Immature natural killer cell (primary cell): ENCODE data around the gene UBR3. TPM values are rescaled to one million over a fixed set of nuclear protein-coding genes. Genes with fewer than 3 reads are reported as not detected.
"Not testable (repeated sequence)": the region's sequence is repeated elsewhere in the genome, so short reads cannot be mapped to it uniquely, and the experiment has no call there.

ENCODE experiments used
- DNase-seq, 3 donors: peaks; one replicate each; pipeline ENCODE4 v3.0.0; 2022; ENCODE audit warnings: mixed read lengths in 1 of 3
- H3K27ac Mint-ChIP-seq, 6 donors: one replicate each; pipeline ENCODE4 v1.8.0; 2020; ENCODE audit warnings: mixed read lengths in 6 of 6, mild to moderate bottlenecking in 5 of 6, inconsistent platforms in 4 of 6, moderate library complexity in 3 of 6
- H3K27me3 Mint-ChIP-seq, 3 donors: one replicate each; pipeline ENCODE4 v1.8.0; 2020 to 2021; ENCODE audit warnings: low read depth in 3 of 3, mild to moderate bottlenecking in 3 of 3, mixed read lengths in 3 of 3, moderate library complexity in 3 of 3, inconsistent platforms in 1 of 3
- H3K36me3 Mint-ChIP-seq, 3 donors: one replicate each; pipeline ENCODE4 v1.8.0; 2020; ENCODE audit warnings: mixed read lengths in 3 of 3, inconsistent platforms in 2 of 3, mild to moderate bottlenecking in 2 of 3
- H3K4me1 Mint-ChIP-seq, 2 donors: one replicate each; pipeline ENCODE4 v1.8.0; 2020; ENCODE audit warnings: inconsistent platforms in 2 of 2, mild to moderate bottlenecking in 2 of 2, mixed read lengths in 2 of 2, moderate library complexity in 1 of 2
- H3K4me3 Mint-ChIP-seq, 5 donors: one replicate each; pipeline ENCODE4 v1.8.0; 2020; ENCODE audit warnings: mild to moderate bottlenecking in 5 of 5, mixed read lengths in 5 of 5, inconsistent platforms in 3 of 5, moderate library complexity in 3 of 5
- H3K9me3 Mint-ChIP-seq, 6 donors: one replicate each; pipeline ENCODE4 v1.8.0; 2020; ENCODE audit warnings: mild to moderate bottlenecking in 6 of 6, mixed read lengths in 6 of 6, inconsistent platforms in 4 of 6, moderate library complexity in 3 of 6
- polyA plus RNA-seq, 3 donors: library from polyadenylated mRNA; unstranded; fragments of 300-500 nt; fragmentation: Illumina TruSeq; gene quantifications; one replicate each; pipeline ENCODE4 v1.2.3, GENCODE V29; 2021

Gene UBR3
- polyA plus RNA-seq, 3 donors from 2014 or later: 3.8 to 11.5 (median 5.1) TPM

DNA sequence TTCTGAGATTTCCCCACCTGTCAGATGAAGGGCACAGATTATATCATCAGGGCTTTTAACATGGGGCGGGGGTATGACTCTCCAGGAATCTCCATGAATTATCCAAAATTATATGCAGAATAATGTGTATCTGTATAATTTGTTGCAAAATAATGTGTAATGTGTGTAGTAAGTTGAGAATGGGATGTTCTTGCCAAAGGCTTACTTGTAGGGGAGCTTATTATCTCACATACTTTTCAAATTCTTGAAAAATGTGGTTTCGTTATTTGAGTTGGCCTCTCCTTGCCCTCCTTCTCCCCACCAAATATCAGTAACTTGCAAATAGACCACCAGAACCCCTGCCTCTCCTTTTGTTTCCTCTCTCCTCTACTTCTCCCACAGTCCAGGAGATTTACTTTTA lies 35.6 kb downstream of the UBR3 start:
- Mint-ChIP-seq H3K4me1 (peaks cover 39 to 53% of the 10 kb centered on the region in 2 donors), H3K4me3 (no peak overlapping the region), H3K27ac (no peak overlapping the region)

DNA sequence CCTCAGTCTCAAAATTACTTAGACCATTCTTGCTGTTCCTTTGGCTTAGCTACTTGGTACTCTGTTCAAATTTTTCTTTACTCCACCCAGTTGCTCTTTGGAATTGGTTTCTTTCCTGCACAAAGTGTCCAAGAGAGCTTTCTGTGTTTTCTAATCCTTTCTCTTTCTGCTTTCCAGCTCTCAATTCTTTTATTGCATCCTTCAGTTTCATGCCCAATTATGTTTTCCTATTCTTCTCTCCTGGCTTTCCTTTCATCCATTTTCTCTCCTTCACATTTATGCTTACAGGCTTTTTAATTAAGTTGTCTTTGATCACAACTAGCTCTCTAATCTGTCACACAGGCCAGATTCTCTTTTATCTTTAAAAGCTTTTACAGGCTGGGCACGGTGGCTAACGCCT lies 38.2 kb downstream of the UBR3 start:
- Mint-ChIP-seq H3K4me3 (no peak overlapping the region), H3K27ac (peak overlapping the region in 1 of 6 donors; percentile 29), H3K4me1 (peaks cover 36 to 66% of the 10 kb centered on the region in 2 donors), H3K9me3 (no peaks in the 10 kb centered on the region), H3K36me3 (peaks cover 0 to 4% (median 0%) of the 10 kb centered on the region in 3 donors), H3K27me3 (peaks cover 0 to 2% (median 1%) of the 10 kb centered on the region in 3 donors)
- no peak for DNase-seq

More for the DNA sequence above, 35.6 kb downstream of the UBR3 start:
- H3K9me3 Mint-ChIP-seq: no peaks in the 10 kb centered on the region
- peaks cover 0 to 2% (median 1%) of the 10 kb centered on the region in 3 donors for H3K27me3 Mint-ChIP-seq
- DNase-seq: no peak
- peaks cover 0 to 4% (median 0%) of the 10 kb centered on the region in 3 donors for H3K36me3 Mint-ChIP-seq

GRCh38 chr2:169866230-169866629 lies 39.0 kb downstream of the UBR3 start:
- not testable (repeated sequence) for H3K4me3 Mint-ChIP-seq, H3K27me3 Mint-ChIP-seq, H3K9me3 Mint-ChIP-seq, H3K27ac Mint-ChIP-seq, DNase-seq, H3K36me3 Mint-ChIP-seq
- H3K4me1 Mint-ChIP-seq: peaks cover 36 to 69% of the 10 kb centered on the region in 2 donors

DNA sequence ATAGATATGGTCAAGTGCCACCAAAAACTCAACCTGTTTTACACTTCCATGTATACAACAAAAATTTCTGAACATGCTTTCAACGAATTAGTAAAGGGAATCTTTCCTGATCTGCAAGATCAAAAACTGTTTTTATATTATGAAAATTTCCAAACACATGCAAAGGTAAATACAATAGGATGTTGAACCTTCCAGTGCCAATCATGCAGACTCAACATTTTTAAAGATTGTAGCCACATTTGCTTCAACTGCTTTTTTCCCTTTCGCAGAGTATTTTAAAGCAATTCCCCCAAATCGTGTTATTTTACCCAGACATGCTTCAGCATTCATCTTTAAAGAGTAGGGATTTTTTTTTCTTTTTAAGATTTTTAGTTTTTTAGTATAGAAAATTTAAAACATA lies 40.3 kb downstream of the UBR3 start:
- Mint-ChIP-seq H3K27ac (no peak overlapping the region), H3K27me3 (peaks cover 0 to 1% (median 0%) of the 10 kb centered on the region in 3 donors), H3K9me3 (no peaks in the 10 kb centered on the region), H3K4me3 (no peak overlapping the region), H3K4me1 (peaks cover 29 to 57% of the 10 kb centered on the region in 2 donors), H3K36me3 (no peaks in the 10 kb centered on the region)
- no peak for DNase-seq

DNA sequence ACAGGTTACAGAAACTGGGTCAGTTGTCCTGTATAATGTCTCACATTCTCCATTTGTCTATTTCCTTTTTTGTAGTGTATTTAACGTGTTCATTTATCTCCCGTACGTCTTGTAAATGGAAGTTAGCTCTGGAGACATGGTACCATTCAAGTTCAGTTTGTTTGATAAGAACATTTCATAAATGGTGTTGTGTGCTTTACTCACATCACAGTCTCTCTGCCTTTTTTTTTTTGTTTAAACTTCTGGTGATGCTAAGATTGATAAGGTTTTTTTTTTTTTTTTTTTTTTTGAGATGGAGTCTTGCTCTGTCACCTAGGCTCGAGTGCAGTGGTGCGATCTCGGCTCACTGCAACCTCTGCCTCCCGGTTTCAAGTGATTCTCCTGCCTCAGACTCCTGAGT lies 41.7 kb downstream of the UBR3 start:
- Mint-ChIP-seq H3K27ac (peak overlapping the region in 1 of 6 donors; percentile 6), H3K9me3 (no peaks in the 10 kb centered on the region), H3K36me3 (no peaks in the 10 kb centered on the region), H3K4me1 (peaks cover 16 to 43% of the 10 kb centered on the region in 2 donors), H3K4me3 (no peak overlapping the region), H3K27me3 (no peaks in the 10 kb centered on the region)
- no peak for DNase-seq

DNA sequence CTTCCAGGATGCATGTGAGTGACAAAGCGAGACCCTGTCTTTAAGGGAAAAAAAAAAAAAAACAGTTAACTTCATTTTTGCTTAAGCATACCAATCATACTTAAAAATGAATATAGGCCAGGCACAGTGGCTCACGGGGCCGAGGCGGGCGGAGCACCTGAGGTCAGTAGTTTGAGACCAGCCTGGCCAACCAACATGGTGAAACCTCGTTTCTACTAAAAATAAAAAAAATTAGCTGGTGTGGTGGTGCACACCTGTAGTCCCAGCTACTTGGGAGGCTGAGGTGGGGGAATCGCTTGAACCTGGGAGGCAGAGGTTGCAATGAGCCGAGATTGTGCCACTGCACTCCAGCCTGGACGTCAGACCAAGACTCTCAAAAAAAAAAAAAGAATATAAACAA lies 44.1 kb downstream of the UBR3 start:
- not testable (repeated sequence) for H3K27ac Mint-ChIP-seq, DNase-seq, H3K9me3 Mint-ChIP-seq, H3K4me3 Mint-ChIP-seq, H3K27me3 Mint-ChIP-seq, H3K36me3 Mint-ChIP-seq
- peaks cover 11 to 46% of the 10 kb centered on the region in 2 donors for H3K4me1 Mint-ChIP-seq

- Mint-ChIP-seq H3K27ac (no peak overlapping the region), H3K4me3 (no peak overlapping the region), H3K9me3 (no peaks in the 10 kb centered on the region), H3K4me1 (peaks cover 10 to 46% of the 10 kb centered on the region in 2 donors), H3K36me3 (peaks cover 0 to 11% (median 5%) of the 10 kb centered on the region in 3 donors), H3K27me3 (peaks cover 0 to 2% (median 0%) of the 10 kb centered on the region in 3 donors)
- DNase-seq: no peak
Observed at GRCh38 chr2:169871994-169872393, 44.7 kb downstream of the UBR3 start.

DNA sequence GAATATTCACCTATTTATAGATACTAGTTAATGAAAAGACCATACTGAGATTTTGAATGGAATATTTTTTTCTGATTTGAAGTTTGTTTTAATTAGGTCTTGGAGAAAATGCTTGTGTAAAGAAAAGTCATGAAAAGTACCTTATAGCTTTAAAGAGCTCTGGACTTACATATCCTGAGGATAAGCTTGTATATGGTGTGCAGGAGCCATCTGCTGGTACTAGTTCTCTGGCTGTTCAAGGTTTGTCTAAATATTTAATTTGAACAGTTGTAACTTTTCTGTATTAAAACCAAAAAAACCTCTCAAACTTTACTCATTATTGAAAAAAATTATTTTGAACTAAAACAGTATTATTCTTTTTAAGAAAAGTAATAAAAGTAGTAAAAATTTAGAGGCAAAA lies 50.1 kb downstream of the UBR3 start:
- no peak for DNase-seq

DNA sequence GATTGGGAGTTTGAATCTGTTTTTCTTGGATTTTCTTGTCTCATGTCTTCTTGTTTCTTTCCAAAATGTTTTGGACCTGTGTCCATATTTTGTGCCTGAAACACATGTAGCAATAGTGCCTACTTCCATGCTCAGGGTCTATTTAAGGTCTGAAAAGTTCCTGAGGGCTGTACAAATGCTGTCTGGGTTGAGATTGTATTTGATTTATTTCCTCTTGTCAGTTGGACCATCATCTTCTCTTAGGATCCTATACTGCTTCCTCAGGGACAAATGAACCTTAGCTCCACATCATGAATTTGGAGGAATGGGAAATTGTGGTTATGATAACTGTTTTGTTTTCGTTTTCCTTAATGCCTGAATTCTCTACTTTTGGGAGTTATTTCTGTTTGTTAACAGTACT lies 59.9 kb downstream of the UBR3 start:
- no peaks in the 10 kb centered on the region for H3K27me3 Mint-ChIP-seq
- H3K4me1 Mint-ChIP-seq: peaks cover 0 to 7% of the 10 kb centered on the region in 2 donors
- no peak overlapping the region for H3K4me3 Mint-ChIP-seq
- no peaks in the 10 kb centered on the region for H3K9me3 Mint-ChIP-seq
- no peak for DNase-seq
- H3K36me3 Mint-ChIP-seq: peaks cover 0 to 4% (median 0%) of the 10 kb centered on the region in 3 donors
- no peak overlapping the region for H3K27ac Mint-ChIP-seq

More for the DNA sequence above, 50.1 kb downstream of the UBR3 start:
- Mint-ChIP-seq H3K36me3 (peaks cover 0 to 13% (median 5%) of the 10 kb centered on the region in 3 donors), H3K9me3 (no peaks in the 10 kb centered on the region), H3K27ac (no peak overlapping the region), H3K27me3 (peaks cover 0 to 2% (median 0%) of the 10 kb centered on the region in 3 donors), H3K4me1 (peaks cover 1 to 15% of the 10 kb centered on the region in 2 donors), H3K4me3 (no peak overlapping the region)

- Mint-ChIP-seq H3K4me1 (peaks cover 0 to 3% of the 10 kb centered on the region in 2 donors), H3K27ac (no peak overlapping the region), H3K4me3 (no peak overlapping the region), H3K27me3 (no peaks in the 10 kb centered on the region), H3K36me3 (peaks cover 4 to 9% (median 6%) of the 10 kb centered on the region in 3 donors), H3K9me3 (no peaks in the 10 kb centered on the region)
- DNase-seq: no peak
Observed at GRCh38 chr2:169891593-169892298, 64.5 kb downstream of the UBR3 start.

DNA sequence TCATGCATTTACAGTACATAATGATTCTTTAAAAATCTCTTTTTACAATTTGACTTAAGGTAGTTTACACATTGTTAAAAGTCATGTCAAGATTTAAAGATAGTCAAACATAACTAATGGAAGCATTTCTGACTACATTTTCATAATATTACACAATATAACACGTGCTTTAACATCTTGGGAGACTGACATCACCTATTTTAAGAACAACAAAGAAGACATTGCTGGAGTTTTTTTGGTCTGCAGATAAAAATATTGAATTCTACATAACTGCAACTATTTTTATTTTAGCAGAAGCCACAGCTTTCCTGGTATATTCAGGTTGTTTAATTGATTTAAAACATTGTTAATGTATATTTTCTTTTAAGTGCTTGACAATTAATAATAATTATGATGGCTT lies 65.7 kb downstream of the UBR3 start:
- DNase-seq: no peak
- Mint-ChIP-seq H3K4me1 (no peaks in the 10 kb centered on the region), H3K9me3 (no peaks in the 10 kb centered on the region), H3K4me3 (no peak overlapping the region), H3K27ac (peak overlapping the region in 1 of 6 donors; percentile 37), H3K36me3 (peaks cover 4 to 10% (median 9%) of the 10 kb centered on the region in 3 donors), H3K27me3 (no peaks in the 10 kb centered on the region)

- Mint-ChIP-seq H3K27me3 (peaks cover 0 to 1% (median 0%) of the 10 kb centered on the region in 3 donors), H3K27ac (no peak overlapping the region), H3K36me3 (peaks cover 7 to 16% (median 10%) of the 10 kb centered on the region in 3 donors), H3K4me3 (no peak overlapping the region), H3K4me1 (peaks cover 5 to 11% of the 10 kb centered on the region in 2 donors), H3K9me3 (no peaks in the 10 kb centered on the region)
- DNase-seq: no peak
Observed at GRCh38 chr2:169895294-169895985, 68.2 kb downstream of the UBR3 start.

- H3K9me3 Mint-ChIP-seq: no peaks in the 10 kb centered on the region
- peaks cover 10 to 31% (median 14%) of the 10 kb centered on the region in 3 donors for H3K36me3 Mint-ChIP-seq
- H3K27me3 Mint-ChIP-seq: peaks cover 0 to 1% (median 0%) of the 10 kb centered on the region in 3 donors
- H3K27ac Mint-ChIP-seq: no peak overlapping the region
- no peak for DNase-seq
- H3K4me3 Mint-ChIP-seq: no peak overlapping the region
- peaks cover 6 to 19% of the 10 kb centered on the region in 2 donors for H3K4me1 Mint-ChIP-seq
Observed at GRCh38 chr2:169897834-169898233, 70.6 kb downstream of the UBR3 start.

- H3K36me3 Mint-ChIP-seq: peaks cover 10 to 32% (median 14%) of the 10 kb centered on the region in 3 donors
- not testable (repeated sequence) for H3K27ac Mint-ChIP-seq, DNase-seq, H3K9me3 Mint-ChIP-seq, H3K27me3 Mint-ChIP-seq, H3K4me3 Mint-ChIP-seq
- peaks cover 6 to 19% of the 10 kb centered on the region in 2 donors for H3K4me1 Mint-ChIP-seq
Observed at GRCh38 chr2:169900103-169900502, 72.8 kb downstream of the UBR3 start.
